ENCODE results near the gene KCNJ9.

Gene KCNJ9

GRCh38 chr1:160127381-160127780 is 46.0 kb downstream of the KCNJ9 start:
- no peak for DNase-seq (ENCODE audit: low spot score)

GRCh38 chr1:160127865-160128523 is 46.7 kb downstream of the KCNJ9 start:
- DNase-seq (ENCODE audit: low spot score), result no peak

GRCh38 chr1:160128636-160129035 is 47.3 kb downstream of the KCNJ9 start:
- no peak for DNase-seq (ENCODE audit: low spot score)

- no peak for DNase-seq (ENCODE audit: low spot score)
Measured at GRCh38 chr1:160129046-160129445, 47.7 kb downstream of the KCNJ9 start.

- no peak for DNase-seq (ENCODE audit: low spot score)
Measured at GRCh38 chr1:160129558-160129957, 48.2 kb downstream of the KCNJ9 start.

GRCh38 chr1:160129966-160130365 is 48.6 kb downstream of the KCNJ9 start:
- DNase-seq (ENCODE audit: low spot score), result no peak

GRCh38 chr1:160130486-160130885 is 49.1 kb downstream of the KCNJ9 start:
- DNase-seq (ENCODE audit: low spot score), result no peak

- DNase-seq (ENCODE audit: low spot score), result no peak
Measured at GRCh38 chr1:160130939-160131338, 49.6 kb downstream of the KCNJ9 start.

GRCh38 chr1:160131803-160132565 is 50.6 kb downstream of the KCNJ9 start:
- DNase-seq (ENCODE audit: low spot score), result no peak

- DNase-seq (ENCODE audit: low spot score), result no peak
Measured at GRCh38 chr1:160133990-160134770, 52.8 kb downstream of the KCNJ9 start.

- DNase-seq (ENCODE audit: low spot score), result no peak
Measured at GRCh38 chr1:160134791-160135572, 53.6 kb downstream of the KCNJ9 start.

- no peak for DNase-seq (ENCODE audit: low spot score)
Measured at GRCh38 chr1:160136121-160136925, 55.0 kb downstream of the KCNJ9 start.

GRCh38 chr1:160136926-160137200 is 55.5 kb downstream of the KCNJ9 start:
- DNase-seq (ENCODE audit: low spot score), result no peak

GRCh38 chr1:160137216-160137862 is 56.0 kb downstream of the KCNJ9 start:
- DNase-seq (ENCODE audit: low spot score), result no peak

- DNase-seq (ENCODE audit: low spot score), result no peak
Measured at GRCh38 chr1:160139840-160140239, 58.5 kb downstream of the KCNJ9 start.

Data from HuH-7.5 (cell line).